ENCODE measurements around the gene FOXP1. TPM values are rescaled to one million over a fixed set of nuclear protein-coding genes. Genes with fewer than 3 reads are reported as not detected.

FOXP1 gene
- total and polyA plus RNA-seq, 4 donors = 15.2 to 263 (median 110) TPM

GRCh38 chr3:70974747-70975146 lies 608.8 kb downstream of the FOXP1 start:
- Histone ChIP-seq H3K4me1 (ENCODE audit: control insufficient read depth in 1 of 2, insufficient read depth in 2 of 2, low read length in 2 of 2) (peaks cover under 1 to 5% of the 10 kb centered on the region in 2 donors), H3K9me3 (ENCODE audit: control insufficient read depth, low read length) (no peaks in the 10 kb centered on the region), H3K4me3 (ENCODE audit: low read length in 2 of 2) (no peak overlapping the region), H3K36me3 (ENCODE audit: control insufficient read depth in 1 of 2, insufficient read depth in 2 of 2, low read length in 1 of 2) (peaks cover 5 to 8% of the 10 kb centered on the region in 2 donors), H3K27ac (ENCODE audit: low read depth in 1 of 2, low read length in 2 of 2) (no peak overlapping the region), H3K27me3 (ENCODE audit: control insufficient read depth in 1 of 2, insufficient read depth in 2 of 2, low read length in 1 of 2) (no peaks in the 10 kb centered on the region)
- DNase-seq (no peak), ATAC-seq (ENCODE audit: low FRiP score) (no peak)
- intact Hi-C loops (cut with DNase I) = loop anchor here in 1 of 2 donors (10.0 kb wide), 1 partner anchor 610 kb away; the partner anchor contains the start of gene FOXP1
- WGBS, 2 donors = 43 to 54% methylated on average over 5 of the region's 5 CpGs

- no peak overlapping the region for H3K27ac ChIP-seq (ENCODE audit: low read depth in 1 of 2, low read length in 2 of 2)
- H3K4me1 ChIP-seq (ENCODE audit: control insufficient read depth in 1 of 2, insufficient read depth in 2 of 2, low read length in 2 of 2) = peaks cover 0 to 5% of the 10 kb centered on the region in 2 donors
- WGBS, 2 donors = 91 to 92% methylated on average over 6 of the region's 6 CpGs
- intact Hi-C loops (cut with DNase I) = loop anchor here in 1 of 2 donors (10.0 kb wide), 1 partner anchor 611 kb away; the partner anchor contains the start of gene FOXP1
- no peaks in the 10 kb centered on the region for H3K9me3 ChIP-seq (ENCODE audit: control insufficient read depth, low read length)
- H3K36me3 ChIP-seq (ENCODE audit: control insufficient read depth in 1 of 2, insufficient read depth in 2 of 2, low read length in 1 of 2) = peaks cover 7 to 8% of the 10 kb centered on the region in 2 donors
- no peak for DNase-seq
- no peak for ATAC-seq (ENCODE audit: low FRiP score)
- H3K27me3 ChIP-seq (ENCODE audit: control insufficient read depth in 1 of 2, insufficient read depth in 2 of 2, low read length in 1 of 2) = no peaks in the 10 kb centered on the region
- H3K4me3 ChIP-seq (ENCODE audit: low read length in 2 of 2) = no peak overlapping the region
Measured at GRCh38 chr3:70973558-70973957, 610.0 kb downstream of the FOXP1 start.

DNA sequence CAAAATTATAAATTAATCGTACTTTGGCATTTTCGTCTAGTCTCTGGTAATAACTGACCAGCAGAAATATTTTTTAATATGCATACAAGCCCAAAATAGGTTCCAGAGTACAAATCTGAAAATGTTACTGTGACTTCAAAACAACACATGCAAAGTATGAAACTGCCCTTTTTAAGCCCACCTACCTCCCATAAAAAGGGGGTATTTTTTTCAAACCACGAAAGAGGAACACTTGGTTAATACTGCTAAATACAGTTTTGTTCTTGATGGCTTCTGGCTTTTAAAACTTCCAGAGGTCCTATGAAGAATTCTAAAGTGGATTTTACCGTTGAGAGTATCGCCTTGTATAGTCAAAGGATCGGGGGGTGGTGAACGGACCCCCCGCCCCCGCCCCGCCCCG lies 610.7 kb downstream of the FOXP1 start:
- Histone ChIP-seq H3K36me3 (ENCODE audit: control insufficient read depth in 1 of 2, insufficient read depth in 2 of 2, low read length in 1 of 2) (peaks cover 8 to 9% of the 10 kb centered on the region in 2 donors), H3K27me3 (ENCODE audit: control insufficient read depth in 1 of 2, insufficient read depth in 2 of 2, low read length in 1 of 2) (no peaks in the 10 kb centered on the region), H3K4me1 (ENCODE audit: control insufficient read depth in 1 of 2, insufficient read depth in 2 of 2, low read length in 2 of 2) (peaks cover 3 to 5% of the 10 kb centered on the region in 2 donors), H3K9me3 (ENCODE audit: control insufficient read depth, low read length) (no peaks in the 10 kb centered on the region), H3K4me3 (ENCODE audit: low read length in 2 of 2) (no peak overlapping the region), H3K27ac (ENCODE audit: low read depth in 1 of 2, low read length in 2 of 2) (no peak overlapping the region)
- DNase-seq (no peak), ATAC-seq (ENCODE audit: low FRiP score) (no peak)
- 87 to 92% methylated on average over 11 of the region's 11 CpGs for WGBS, 2 donors
- intact Hi-C loops (cut with DNase I) = loop anchor here in 1 of 2 donors (10.0 kb wide), 1 partner anchor 612 kb away; the partner anchor contains the start of gene FOXP1

DNA sequence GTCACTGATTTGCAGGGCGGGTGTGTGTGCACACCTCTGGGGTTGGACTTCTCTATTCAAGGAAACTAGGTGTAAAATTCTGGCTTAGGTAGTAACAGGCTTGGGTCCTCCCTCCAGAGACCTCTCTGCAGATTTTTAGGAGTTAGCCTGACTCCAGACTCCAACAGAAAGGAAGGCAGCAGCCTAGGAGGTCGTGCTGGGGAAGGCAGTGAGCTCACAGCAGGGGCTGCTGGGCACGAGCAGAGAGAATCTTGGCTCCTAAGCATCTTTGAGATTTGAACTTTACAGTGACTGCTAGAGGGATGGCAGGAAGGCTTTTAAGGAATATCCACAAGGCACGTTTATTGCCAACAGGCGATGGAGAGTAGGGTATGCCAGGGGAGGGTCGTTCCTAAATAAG lies 612.6 kb downstream of the FOXP1 start:
- Histone ChIP-seq H3K36me3 (ENCODE audit: control insufficient read depth in 1 of 2, insufficient read depth in 2 of 2, low read length in 1 of 2) (peaks cover under 1 to 7% of the 10 kb centered on the region in 2 donors), H3K27ac (ENCODE audit: low read depth in 1 of 2, low read length in 2 of 2) (peak overlapping the region in 1 of 2 donors; percentile 2), H3K27me3 (ENCODE audit: control insufficient read depth in 1 of 2, insufficient read depth in 2 of 2, low read length in 1 of 2) (no peaks in the 10 kb centered on the region), H3K9me3 (ENCODE audit: control insufficient read depth, low read length) (no peaks in the 10 kb centered on the region), H3K4me3 (ENCODE audit: low read length in 2 of 2) (no peak overlapping the region), H3K4me1 (ENCODE audit: control insufficient read depth in 1 of 2, insufficient read depth in 2 of 2, low read length in 2 of 2) (peaks cover 0 to 4% of the 10 kb centered on the region in 2 donors)
- no peak for ATAC-seq (ENCODE audit: low FRiP score)
- 18 to 25% methylated on average over 6 of the region's 6 CpGs for whole genome bisulfite sequencing, 2 donors
- DNase-seq = no peak
- intact Hi-C loops (cut with DNase I) = loop anchor here in 1 of 2 donors (10.0 kb wide), 1 partner anchor 614 kb away; the partner anchor contains the start of gene FOXP1

- Histone ChIP-seq H3K4me3 (ENCODE audit: low read length in 2 of 2) (no peak overlapping the region), H3K27me3 (ENCODE audit: control insufficient read depth in 1 of 2, insufficient read depth in 2 of 2, low read length in 1 of 2) (no peaks in the 10 kb centered on the region), H3K36me3 (ENCODE audit: control insufficient read depth in 1 of 2, insufficient read depth in 2 of 2, low read length in 1 of 2) (peaks cover 1 to 10% of the 10 kb centered on the region in 2 donors), H3K4me1 (ENCODE audit: control insufficient read depth in 1 of 2, insufficient read depth in 2 of 2, low read length in 2 of 2) (peaks cover 0 to 4% of the 10 kb centered on the region in 2 donors), H3K9me3 (ENCODE audit: control insufficient read depth, low read length) (no peaks in the 10 kb centered on the region), H3K27ac (ENCODE audit: low read depth in 1 of 2, low read length in 2 of 2) (no peak overlapping the region)
- intact Hi-C loops (cut with DNase I) = loop anchor here in 1 of 2 donors (10.0 kb wide), 1 partner anchor 615 kb away; the partner anchor contains the start of gene FOXP1
- WGBS, 2 donors = 75 to 78% methylated on average over 4 of the region's 4 CpGs
- no peak for DNase-seq
- no peak for ATAC-seq (ENCODE audit: low FRiP score)
Measured at GRCh38 chr3:70970171-70970570, 613.4 kb downstream of the FOXP1 start.

DNA sequence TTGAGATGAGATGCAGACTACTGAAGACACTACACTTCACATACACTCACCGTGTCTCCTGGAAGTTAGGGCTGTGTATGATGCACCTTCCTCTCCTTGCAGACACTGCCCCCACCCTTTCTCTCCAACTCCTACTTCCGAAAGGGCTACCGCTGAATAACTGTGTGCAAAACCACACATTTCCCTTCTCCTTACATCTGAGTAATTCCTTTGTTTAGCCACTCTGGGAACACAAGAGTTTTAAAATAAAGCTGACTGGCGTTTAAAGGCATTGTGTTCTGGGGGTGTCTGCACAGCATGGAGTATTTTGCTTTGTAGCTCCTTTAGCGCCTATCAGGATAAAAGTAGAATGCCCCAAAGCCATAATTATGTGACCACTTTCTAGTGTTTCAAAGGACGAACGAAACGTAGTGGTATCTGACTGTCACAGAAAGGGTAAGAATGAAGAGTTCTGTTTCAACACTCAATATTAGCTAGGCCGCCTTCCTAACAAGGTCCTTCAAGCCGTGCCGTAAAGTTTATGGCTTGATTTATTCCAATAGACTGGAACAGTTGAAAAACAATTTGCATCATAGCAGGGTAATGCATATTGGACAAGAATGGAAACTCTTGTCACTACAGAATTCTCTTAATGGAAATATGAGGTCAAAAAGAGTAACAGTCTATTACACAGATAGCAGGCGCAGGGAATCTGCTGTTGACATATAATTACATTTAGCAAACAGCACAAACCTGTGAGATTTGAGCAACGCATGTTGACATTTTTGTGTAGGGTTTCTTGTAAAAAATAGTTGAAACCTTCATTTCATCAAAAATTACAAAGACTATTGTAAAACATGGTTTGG lies 619.9 kb downstream of the FOXP1 start:
- ATAC-seq (ENCODE audit: low FRiP score) = no peak
- Histone ChIP-seq H3K4me1 (ENCODE audit: control insufficient read depth in 1 of 2, insufficient read depth in 2 of 2, low read length in 2 of 2) (peaks cover 0 to 4% of the 10 kb centered on the region in 2 donors), H3K4me3 (ENCODE audit: low read length in 2 of 2) (no peak overlapping the region), H3K9me3 (ENCODE audit: control insufficient read depth, low read length) (no peaks in the 10 kb centered on the region), H3K27me3 (ENCODE audit: control insufficient read depth in 1 of 2, insufficient read depth in 2 of 2, low read length in 1 of 2) (no peaks in the 10 kb centered on the region), H3K27ac (ENCODE audit: low read depth in 1 of 2, low read length in 2 of 2) (no peak overlapping the region), H3K36me3 (ENCODE audit: control insufficient read depth in 1 of 2, insufficient read depth in 2 of 2, low read length in 1 of 2) (peaks cover 3 to 12% of the 10 kb centered on the region in 2 donors)
- no peak for DNase-seq
- intact Hi-C loops (cut with DNase I) = loop anchor here in 1 of 2 donors (10.0 kb wide), 1 partner anchor 249 kb away; no protein-coding TSS in a partner anchor
- WGBS, 2 donors = 78 to 81% methylated on average over 13 of the region's 13 CpGs

- intact Hi-C loops (cut with DNase I) = loop anchor here in 1 of 2 donors (10.0 kb wide), 1 partner anchor 245 kb away; no protein-coding TSS in a partner anchor
- peaks cover 0 to 1% of the 10 kb centered on the region in 2 donors for H3K4me1 ChIP-seq (ENCODE audit: control insufficient read depth in 1 of 2, insufficient read depth in 2 of 2, low read length in 2 of 2)
- ATAC-seq (ENCODE audit: low FRiP score) (no peak), DNase-seq (no peak)
- 80 to 83% methylated on average over 14 of the region's 14 CpGs for WGBS, 2 donors
- peaks cover 0 to 9% of the 10 kb centered on the region in 2 donors for H3K36me3 ChIP-seq (ENCODE audit: control insufficient read depth in 1 of 2, insufficient read depth in 2 of 2, low read length in 1 of 2)
- H3K27ac ChIP-seq (ENCODE audit: low read depth in 1 of 2, low read length in 2 of 2) = no peak overlapping the region
- no peak overlapping the region for H3K4me3 ChIP-seq (ENCODE audit: low read length in 2 of 2)
- H3K9me3 ChIP-seq (ENCODE audit: control insufficient read depth, low read length) = no peaks in the 10 kb centered on the region
- no peaks in the 10 kb centered on the region for H3K27me3 ChIP-seq (ENCODE audit: control insufficient read depth in 1 of 2, insufficient read depth in 2 of 2, low read length in 1 of 2)
Measured at GRCh38 chr3:70959506-70960291, 623.8 kb downstream of the FOXP1 start.

- H3K36me3 ChIP-seq (ENCODE audit: control insufficient read depth in 1 of 2, insufficient read depth in 2 of 2, low read length in 1 of 2) = peaks cover 0 to 2% of the 10 kb centered on the region in 2 donors
- DNase-seq = no peak
- WGBS, 2 donors = 59 to 75% methylated on average over 12 of the region's 12 CpGs
- intact Hi-C loops (cut with DNase I) = no loop called here
- peaks cover 2 to 4% of the 10 kb centered on the region in 2 donors for H3K4me1 ChIP-seq (ENCODE audit: control insufficient read depth in 1 of 2, insufficient read depth in 2 of 2, low read length in 2 of 2)
- H3K27ac ChIP-seq (ENCODE audit: low read depth in 1 of 2, low read length in 2 of 2) = no peak overlapping the region
- no peak for ATAC-seq (ENCODE audit: low FRiP score)
- H3K27me3 ChIP-seq (ENCODE audit: control insufficient read depth in 1 of 2, insufficient read depth in 2 of 2, low read length in 1 of 2) = no peaks in the 10 kb centered on the region
- no peaks in the 10 kb centered on the region for H3K9me3 ChIP-seq (ENCODE audit: control insufficient read depth, low read length)
- no peak overlapping the region for H3K4me3 ChIP-seq (ENCODE audit: low read length in 2 of 2)
Measured at GRCh38 chr3:70952033-70952747, 631.3 kb downstream of the FOXP1 start.
